MV-4-11 (cell line): ENCODE measurements around the gene AACS.
"Not testable (repeated sequence)": the region's sequence is repeated elsewhere in the genome, so short reads cannot be mapped to it uniquely, and the experiment has no call there.

Experiments used
- DNase-seq: peaks from one replicate; lab custom pipeline; 2025; lab: John Stamatoyannopoulos, UW

AACS gene

DNA sequence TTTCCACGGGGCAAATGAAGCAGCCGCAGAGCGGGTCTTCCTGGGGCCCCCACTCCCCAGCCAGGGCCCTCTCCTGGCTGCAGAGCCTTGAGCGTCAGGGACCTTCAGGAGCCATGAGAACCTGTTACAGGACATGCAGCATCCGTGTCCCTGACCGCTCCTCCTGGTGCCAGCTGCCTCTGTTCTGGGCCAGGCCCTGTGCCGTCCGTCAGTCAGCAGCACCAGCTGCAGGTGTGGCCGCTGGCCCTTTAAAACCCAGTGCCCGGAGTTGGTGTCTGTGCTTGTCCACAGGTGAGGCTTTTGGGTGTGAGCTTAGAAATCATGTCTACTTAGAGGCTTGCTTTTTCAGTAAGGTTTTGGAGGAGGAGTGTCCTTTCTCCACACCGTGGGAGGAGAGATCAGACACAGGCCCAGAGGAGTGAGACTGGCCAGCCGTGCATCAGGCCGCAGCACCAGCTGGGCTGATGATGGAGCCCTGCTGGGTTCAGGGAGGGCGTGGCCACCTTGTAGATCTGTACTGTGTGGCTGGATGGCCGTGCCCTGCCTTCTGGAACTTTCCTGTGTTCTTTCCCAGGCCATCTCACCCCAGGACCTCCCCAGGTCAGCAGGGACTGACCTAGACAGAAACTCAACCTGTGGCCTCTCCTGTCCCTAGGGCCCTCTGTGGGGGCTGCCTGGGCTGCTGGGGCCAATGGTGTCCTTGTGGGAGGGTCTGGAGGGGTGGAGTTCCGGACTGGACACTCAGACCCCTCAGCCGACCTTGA is 27.1 kb downstream of the AACS start:
- DNase-seq, result no peak

DNA sequence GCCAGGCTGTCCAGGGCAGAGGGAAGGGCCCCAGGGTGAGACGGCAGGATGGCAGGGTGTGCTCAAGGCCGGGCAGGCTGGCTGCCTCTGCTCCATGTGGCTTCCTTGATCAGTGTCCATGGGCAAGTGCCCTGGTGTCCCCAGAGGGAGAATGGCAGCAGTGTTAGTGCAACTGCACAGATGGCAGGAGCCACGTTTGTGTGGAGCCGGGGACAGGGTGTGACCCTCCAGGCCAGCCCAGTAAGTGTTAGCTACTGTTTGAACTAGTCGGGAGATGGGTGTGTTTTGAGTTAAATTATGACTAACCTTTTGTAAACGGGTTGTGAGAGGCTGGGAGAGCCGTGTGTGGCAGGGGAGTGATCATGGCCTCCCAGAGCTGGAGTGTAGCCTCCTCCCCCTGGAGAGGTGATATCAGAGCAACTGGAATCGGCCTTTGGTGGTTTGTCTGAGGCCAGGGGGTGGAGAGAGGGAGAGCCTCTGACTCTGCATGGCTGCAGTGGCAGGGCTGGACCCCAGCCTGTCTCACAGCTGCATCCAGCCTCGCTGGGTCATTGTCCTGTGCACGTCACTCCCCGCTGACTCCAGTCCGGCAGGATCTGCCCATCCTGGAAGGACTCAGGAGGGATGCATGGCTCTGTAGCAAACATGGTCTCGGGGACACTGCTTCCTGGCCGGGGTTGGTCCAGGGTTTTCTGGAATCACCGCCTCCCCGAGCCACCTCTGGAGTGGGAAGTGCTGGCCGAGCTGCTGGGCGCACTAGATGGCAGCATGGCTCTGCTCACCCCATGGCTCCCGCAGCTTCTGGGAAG is 27.8 kb downstream of the AACS start:
- no peak for DNase-seq

DNA sequence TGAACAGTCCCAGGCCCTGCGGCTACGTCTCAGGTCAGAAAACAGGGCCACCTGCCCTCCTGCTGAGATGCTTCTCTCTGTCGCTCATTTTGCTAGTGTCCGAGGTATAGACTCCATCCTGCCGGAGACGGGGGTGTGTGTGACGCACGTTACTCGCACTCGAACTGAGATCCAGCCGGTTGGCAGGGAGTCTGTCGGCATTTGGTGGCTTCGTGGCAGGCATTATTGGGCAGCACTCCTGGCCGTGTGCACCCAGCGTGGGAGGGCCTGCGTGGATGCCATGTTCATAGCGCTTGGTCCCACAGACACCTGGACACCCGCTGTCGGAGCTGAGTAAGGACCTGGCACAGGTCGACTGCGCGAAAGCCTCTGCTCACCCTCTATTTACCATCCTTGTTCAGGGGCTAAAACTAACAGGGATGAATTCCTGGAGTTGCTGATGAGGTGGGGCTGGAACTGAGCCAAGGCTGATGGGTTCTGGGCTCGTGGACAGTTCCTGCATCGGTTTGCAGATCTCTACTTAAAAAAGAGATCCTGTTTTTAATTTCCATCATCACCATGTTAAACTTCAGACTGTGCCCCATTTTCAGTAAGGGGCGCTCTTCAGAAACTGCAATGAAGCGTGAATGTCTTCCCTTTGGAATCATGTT is 28.6 kb downstream of the AACS start:
- no peak for DNase-seq

DNA sequence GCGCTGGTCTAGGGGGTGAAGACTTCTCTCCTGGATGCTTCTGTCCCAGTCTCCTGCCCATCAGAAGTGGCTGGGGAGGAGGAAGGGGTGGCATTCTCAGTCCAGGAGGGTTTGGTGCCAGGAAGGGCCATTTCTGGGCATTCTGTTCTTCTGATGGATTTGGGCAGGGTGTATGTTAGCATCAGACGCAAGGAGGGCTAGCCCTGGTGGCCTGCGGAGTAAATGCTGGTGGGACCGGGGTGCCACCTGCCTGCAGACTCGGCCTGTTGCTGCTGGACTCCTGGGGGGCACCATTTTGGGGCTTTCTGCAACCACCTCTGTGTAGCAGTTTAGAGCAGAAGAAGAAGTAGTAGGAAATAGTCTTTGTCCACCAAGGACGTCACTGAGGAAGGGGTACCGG is 31.7 kb downstream of the AACS start:
- no peak for DNase-seq

DNA sequence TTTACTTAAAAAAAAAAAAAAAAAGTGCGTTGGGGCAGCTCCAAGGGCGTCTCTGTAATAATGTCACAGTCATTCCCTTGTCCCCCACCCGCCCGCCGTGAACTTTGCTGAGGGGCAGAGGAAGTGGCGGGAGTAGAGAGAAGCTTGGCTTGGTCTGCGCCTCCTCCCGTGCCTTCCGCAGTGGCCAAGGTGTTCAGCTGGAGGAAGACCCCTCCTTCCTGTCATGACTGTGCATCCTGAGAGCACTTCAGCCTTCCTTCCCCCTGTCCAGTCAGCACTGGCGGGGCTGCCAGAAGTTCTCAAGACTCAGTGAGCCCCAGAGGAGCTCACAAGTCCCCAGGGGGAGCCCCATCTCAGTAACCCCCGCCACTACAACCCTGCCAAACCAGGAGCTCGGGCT is 32.2 kb downstream of the AACS start:
- no peak for DNase-seq

DNA sequence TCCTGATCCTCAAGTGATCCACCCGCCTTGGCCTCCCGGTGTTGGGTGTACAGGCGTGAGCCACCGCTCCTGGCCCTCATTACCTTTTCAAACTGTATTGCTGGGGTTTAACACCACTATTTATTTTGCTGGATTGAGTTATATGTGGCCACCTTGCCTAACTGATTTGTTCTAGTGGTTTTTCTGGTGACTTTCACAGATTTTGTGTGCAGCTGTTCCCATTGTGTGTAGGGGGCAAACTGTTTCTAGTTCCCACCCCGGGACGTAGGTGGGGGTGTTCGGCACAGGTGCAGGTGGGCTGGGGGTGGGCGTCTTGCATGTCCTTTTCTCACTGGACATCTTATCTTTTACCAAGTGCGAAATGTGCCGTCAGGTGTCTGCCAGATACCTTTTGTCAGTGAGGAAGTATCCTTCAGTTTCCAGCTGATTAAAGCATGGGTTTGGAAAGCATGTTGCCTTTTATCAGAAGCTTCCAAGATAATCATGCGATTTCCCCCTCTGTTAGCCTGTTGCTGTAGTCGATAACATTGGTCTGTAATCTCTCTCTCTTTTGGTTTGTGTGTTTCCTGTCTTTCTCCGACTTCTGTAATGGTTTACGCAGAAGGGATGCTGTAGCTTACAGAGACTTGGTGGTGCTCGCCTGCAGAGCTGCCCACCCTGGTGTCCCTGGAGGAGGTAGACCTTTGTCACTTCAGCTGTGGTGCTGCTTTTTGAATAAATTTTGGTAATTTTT is 33.6 kb downstream of the AACS start:
- DNase-seq, result no peak

DNA sequence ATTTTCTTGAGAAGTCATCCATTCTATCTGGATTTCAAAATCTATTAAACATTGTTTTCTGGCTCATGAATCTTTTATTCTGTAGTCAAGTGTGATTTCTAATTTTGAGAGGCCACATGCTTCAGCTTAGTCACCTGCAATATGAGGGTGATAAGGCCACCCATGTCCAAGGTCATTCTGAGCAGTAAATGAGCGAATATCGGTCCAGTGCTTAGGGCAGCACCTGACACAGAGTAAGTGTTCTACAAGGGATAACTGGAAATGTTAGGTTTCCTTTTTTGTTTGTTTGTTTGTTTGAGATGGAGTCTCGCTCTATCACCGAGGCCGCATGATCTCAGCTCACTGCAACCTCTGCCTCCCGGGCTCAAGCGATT is 34.2 kb downstream of the AACS start:
- DNase-seq, result no peak

DNA sequence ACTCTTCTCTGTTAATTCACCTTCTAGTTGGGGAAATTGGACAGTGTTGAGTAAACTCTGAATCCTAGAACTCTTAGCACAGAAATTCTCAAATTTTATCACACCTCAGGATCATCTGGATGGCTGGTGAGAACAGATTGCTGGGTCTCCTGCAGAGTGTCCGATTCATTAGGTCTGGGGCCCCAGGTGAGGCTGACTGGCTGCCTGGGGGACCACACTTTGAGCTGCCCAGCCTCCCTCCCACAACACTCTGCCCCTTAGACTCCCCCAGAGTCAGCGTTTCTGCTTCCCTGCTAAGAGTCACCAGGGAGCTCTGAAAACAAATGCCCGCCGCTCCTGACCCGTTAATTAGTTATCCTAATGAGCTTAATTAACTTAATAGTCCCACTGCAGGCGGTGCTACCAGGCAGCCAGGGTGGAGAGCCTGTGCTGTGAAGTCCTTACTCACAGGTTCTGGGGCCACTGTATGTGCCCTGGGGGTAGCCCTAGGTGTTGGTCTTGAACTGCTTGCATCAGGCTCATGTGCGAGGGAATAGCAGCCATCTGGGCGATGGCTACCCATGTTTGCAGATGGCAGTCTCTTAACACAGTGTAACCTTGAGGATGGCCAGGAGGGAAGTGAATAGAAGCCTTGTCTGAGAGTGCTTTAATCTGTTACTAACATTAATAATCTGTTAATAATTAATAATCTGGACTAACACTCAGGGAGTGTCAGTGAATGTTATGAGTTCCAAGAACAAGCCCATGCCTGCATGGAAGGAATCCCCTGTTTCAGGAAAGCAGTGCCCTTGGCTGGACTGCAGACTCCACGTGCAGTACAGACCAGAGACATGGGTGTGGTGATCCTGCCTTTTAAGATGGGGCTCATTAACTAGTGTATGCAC is 35.6 kb downstream of the AACS start:
- DNase-seq, result no peak

DNA sequence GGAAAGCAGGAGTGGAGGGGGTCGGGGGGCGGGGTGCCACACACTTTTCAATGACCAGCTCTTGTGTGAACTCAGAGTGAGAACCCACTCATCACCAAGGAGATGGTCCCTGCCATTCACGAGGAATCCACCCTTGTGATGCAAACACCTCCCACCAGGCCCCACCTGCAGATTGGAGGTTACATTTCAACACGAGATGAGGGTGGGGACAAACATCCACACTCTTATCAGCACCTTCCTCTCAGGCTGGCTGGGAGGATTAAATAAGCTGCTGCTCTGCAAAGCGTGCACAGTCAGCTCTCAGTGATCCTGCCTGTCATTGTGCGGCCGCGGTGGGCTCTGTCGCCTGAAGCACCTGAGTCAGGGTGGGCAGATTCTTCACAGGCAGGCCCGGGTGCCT is 39.7 kb downstream of the AACS start:
- DNase-seq, result no peak

DNA sequence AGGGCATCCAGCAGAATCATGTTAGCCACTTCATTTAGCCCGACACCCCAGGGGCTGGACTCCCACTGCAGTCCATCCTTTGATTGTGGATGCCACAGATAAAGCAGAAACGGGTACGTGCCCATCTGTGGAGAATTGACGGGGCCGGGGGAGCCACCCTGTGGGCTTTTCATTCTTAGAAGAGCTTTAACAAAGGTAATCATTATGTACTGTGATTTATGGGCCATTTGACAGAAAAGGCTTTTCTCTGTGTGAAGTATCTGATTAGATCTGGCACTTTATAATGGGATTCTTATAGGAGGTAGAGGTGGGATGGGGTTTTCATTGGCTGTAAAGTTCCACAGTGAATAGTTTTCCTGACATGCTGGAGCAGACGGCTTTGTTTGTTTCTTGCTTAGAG is 40.4 kb downstream of the AACS start:
- DNase-seq, result no peak

DNA sequence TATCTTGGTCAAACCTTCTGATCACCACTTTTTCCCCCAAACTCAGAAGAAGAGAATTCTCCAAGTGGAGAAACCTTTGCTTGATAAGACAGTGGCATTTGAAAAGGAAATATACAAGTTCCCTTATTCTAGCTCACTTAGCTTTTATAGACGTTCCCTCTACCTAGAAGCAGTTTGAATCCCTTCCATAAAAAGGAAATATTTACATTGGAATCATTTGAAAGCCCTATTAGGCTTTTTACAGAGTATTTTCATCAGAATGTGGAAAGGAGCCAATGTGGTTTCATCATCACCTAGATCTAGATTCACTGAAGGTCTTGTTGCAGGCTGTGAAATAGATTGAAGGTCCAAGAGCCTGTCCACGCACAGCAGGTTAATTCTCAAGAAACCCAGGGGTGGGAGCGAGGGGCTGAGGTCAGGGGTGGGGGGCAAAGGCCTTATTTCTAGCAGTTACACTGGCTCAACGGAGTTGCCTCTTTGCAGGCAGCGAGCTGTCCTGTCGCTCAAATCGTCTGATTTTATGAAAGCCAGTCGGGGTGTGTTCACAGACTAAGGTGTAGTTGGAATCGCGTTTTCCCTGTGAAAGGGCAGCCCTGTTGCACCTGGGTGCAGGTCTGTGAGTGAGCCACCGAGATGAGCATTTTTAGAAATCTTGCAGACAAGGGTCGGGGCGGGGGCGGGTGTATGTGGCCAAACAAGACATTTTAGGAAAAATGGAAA is 45.6 kb downstream of the AACS start:
- no peak for DNase-seq

DNA sequence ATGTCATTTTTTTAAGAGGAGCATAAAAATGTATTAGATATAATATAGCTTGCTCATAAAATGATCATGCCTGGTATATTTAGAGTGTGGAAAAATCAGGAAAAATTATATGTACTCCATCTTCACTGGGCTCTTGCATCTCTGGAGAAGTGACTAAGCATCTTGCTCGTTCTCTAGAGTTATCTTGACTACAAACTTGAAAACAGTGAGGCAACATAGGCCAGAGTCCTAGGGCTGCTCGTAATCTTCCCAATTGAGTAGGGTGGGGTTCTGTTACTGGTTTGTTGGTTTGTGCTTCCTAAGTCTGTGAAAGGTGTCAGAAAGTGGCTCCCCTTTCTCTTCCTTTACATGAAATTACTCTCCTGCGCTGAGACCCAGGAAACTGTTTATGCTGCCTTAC is 46.2 kb downstream of the AACS start:
- DNase-seq, result no peak

DNA sequence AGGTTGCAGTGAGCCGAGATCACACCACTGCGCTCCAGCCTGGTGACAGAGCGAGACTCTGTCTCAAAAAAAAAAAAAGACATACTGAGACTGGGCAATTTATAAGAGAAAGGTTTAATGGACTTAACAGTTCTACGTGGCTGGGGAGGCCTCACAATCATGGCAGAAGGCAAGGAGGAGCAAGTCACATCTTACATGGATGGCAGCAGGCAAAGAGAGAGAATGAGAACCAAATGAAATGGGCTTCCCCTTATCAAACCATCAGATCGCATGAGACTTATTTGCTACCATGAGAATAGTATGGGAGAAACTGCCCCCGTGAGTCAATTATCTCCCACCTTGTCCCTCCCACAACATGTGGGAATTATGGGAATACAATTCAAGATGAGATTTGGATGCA is 47.4 kb downstream of the AACS start:
- not testable (repeated sequence) for DNase-seq

DNA sequence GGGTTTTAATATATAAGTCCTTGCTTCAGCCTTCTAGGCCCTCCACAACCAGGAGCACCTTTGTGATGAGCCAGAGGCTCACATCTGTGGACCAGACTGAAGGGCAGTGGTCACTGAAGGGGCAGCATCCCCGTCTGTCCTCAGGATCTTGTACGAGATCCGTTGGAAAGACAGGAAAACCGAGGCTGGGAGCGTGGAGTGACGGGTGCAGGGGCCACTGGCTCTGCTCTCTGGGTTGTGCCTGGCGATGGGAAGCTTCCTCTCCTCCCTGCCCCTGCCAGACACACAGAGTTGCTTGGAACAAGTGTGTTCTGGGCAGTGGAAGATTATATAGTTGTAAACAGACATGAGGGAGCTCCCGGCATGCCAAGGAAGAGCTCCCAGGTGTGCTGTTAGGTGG is 48.0 kb downstream of the AACS start:
- DNase-seq, result no peak

DNA sequence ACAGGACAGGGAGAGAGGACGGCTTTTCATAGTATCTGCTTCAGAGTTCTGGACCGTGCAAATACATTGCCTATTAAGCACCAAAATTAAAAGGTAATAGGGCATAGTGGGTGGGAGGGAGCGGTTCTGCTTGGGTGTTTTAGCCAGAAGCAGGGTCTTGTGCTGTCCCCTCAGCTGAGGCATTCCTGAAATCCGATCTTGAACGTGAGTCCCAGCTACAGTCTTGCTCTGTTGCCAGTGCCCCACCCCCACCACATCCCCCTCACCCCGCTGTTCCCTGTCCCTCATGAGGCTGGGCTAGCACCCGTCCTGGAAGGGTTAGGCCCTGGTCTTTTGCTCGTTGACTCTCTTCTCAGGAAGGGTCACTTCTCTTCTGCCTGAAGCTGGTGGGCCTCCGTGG is 48.6 kb downstream of the AACS start:
- DNase-seq, result no peak

DNA sequence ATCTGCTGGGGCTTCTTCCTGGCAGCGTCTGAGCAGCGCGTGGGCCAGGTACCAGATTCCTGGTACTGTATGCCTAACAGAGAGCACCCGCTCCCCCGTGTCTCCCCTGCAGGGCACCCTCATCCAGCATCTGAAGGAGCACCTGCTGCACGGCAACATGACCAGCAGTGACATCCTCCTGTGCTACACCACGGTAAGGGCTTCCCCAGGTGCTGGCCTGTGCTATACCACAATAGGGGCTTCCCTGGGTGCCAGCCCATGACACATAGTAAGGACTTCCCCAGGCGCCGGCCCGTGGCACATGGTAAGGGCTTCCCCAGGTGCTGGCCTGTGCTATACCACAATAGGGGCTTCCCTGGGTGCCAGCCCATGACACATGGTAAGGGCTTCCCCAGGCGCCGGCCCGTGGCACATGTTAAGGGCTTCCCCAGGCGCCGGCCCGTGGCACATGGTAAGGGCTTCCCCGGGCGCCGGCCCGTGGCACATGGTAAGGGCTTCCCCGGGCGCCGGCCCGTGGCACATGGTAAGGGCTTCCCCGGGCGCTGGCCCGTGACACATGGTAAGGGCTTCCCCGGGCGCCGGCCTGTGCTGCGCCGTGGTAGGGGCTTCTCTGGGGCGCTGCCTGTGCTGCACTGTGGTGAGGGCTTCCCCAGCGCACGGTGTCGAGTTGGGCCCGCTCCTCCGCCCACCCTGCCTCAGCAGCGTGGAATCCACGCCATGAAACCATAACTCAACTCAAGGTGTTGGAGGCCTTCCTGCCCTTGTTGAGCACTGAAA is 49.3 kb downstream of the AACS start:
- no peak for DNase-seq

DNA sequence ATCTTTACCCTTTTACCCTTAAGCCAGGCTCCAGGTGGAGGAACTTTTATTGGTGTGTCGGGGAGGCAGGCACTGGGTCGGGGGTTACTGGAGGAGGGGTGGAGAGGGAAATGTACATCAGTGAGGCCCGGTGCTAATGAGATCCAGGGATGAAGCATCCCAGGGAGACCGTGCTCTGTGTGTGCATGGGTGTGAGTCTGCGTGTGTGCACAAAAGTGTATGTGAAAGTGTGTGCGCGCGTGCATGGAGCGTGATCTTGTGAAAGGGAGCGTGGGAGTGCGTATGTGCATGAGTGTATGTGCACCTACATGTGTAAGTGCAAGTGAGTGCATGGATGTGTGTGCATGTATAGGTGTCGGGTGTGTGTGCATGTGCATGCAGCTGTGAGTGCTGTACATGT is 55.3 kb downstream of the AACS start:
- no peak for DNase-seq

DNA sequence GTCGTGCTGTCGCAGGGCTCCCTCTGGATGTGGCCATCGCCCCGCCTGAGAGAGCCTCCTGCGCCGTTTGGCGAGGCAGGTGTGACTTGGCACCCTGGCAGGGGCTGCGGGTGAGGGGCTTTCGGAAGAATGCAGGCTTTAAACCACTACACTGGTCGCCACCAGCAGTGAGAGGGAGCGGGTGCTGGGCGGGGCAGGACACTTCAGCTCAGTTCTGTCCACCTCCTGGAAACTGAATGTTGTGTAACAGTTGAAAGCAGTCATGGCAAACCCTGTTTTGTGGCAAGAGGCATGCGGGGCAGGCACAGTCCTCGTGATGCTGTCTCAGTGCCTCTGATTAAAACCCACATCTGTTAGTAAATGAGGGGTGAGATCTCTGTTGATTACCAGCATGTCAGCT is 55.9 kb downstream of the AACS start:
- DNase-seq, result peak; percentile 20

DNA sequence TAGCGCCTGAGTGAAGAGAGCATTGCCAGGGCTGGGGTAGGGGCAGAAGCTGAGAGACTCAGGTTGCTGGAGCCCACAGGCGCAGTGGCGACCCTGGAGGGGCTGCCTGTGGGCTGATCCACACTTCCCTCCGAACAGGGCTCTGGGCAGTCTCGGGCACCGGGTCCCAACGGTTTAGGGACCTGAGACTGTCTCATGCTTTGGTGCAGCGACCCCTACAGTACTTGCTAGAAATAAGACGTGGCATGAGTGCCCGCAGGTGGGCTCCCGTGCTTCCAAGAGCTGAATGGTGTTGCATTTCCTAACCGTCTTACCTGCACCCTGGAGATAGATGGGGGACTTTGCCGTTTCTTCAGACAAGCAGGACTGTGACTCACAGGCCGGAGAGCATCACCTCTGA is 57.4 kb downstream of the AACS start:
- DNase-seq, result no peak
